Right renal cortex interstitium (tissue), 3 donors: ENCODE data around the gene NASP. TPM values are rescaled to one million over a fixed set of nuclear protein-coding genes. Genes with fewer than 3 reads are reported as not detected.

ENCODE experiments used
- DNase-seq, 3 donors: peaks; one replicate each; pipeline ENCODE4 v3.0.0-alpha.2; 2013; ENCODE audit warnings: low read depth in 3 of 3, low spot score in 2 of 3
- polyA plus RNA-seq, 3 donors: library from polyadenylated mRNA; unstranded; fragments of 120-200 nt; gene quantifications; one replicate each; pipeline ENCODE4 v1.2.1, GENCODE V29; 2013; ENCODE audit not compliant: insufficient read length in 3 of 3

NASP gene
- polyA plus RNA-seq, 3 donors = 288 to 358 (median 311) TPM

DNA sequence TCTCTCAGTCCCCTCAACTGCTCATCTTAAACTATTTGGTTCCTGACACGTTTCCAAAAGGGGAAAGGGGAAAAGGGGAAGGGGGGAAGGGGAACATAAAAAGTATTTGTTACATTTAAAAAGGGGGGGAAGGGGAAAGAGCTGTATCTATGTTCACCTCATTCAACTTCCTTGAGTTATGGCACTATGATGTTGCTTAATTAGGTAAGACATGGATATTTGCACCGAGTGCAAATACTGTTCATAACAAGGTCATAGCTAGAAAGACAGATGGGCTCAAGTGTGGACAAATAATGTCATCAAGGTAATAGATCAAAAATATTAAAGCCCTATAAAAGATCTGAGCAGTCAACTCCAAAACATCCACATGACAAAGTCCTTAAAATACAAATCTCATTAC is 76.5 kb downstream of the NASP start:
- DNase-seq = no peak

DNA sequence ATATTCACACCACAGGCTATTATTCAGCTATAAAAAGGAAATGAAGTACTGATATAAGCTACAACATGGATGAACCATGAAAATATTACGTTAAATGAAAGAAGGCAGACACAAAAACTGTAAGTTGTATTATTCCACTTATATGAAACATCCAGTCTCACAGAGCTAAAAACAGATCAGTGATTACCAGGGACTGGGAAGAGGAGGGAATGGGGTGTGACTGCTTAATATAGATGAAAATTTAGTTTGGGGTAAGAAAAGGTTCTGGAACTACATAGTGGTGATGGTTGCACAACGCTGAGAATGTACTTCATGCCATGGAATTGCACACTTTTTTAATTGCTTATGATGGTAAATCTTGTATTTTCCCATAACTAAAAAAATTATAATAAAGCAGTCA is 83.0 kb downstream of the NASP start:
- DNase-seq = no peak

DNA sequence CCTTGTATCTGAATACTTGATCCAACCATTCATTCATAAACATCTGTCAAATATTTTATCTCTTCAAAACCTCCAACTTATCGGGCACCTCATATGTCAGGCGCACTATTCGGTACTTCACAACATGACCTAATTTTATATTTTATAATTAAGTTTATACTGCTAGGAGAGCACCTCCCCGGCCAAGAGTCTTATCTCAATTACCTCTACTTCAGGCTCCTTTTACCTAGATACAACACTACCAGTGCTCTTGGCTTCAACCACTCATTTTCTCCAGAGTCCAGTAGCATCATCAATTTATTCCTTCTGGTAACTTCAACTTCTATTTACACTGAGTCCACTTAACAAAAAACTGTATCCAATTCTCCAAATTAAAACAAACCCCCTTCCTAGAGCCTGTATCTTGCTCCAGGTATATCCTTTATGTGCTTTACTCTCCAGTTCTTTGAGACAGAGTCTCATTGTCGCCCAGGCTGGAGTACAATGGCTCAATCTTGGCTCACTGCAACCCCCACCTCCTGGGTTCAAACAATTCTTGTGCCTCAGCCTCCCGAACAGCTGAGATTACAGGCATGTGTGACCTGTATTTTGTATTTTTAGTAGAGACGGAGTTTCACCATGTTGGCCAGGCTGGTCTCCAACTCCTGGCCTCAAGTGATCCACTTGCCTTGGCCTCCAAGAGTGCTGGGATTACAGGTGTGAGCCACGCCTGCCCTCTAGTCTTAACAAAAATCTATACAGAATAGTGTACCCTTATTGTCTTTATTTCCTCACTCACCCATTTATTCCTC is 83.7 kb downstream of the NASP start:
- no peak for DNase-seq

Other genes starting within 250 kb of the NASP start
- 10 to 100 TPM; 13.2 to 15.1 (median 14.9) TPM for gene TOE1, start 243.9 kb upstream of the NASP start, polyA plus RNA-seq
- 10 to 100 TPM; 22.0 to 24.3 (median 23.8) TPM for gene MUTYH, start 243.6 kb upstream of the NASP start, polyA plus RNA-seq
- 1 to 10 TPM; 6.1 to 7.8 (median 6.5) TPM for gene TESK2, start 92.9 kb upstream of the NASP start, polyA plus RNA-seq
- gene CCDC163, start 84.0 kb upstream of the NASP start, polyA plus RNA-seq = 1 to 10 TPM; 1.3 to 1.6 (median 1.4) TPM
- gene MMACHC, start 83.7 kb upstream of the NASP start, polyA plus RNA-seq = 10 to 100 TPM; 12.2 to 13.7 (median 13.1) TPM
- gene PRDX1, start 62.2 kb upstream of the NASP start, polyA plus RNA-seq = 100 to 1,000 TPM; 355 to 403 (median 387) TPM
- gene AKR1A1, start 33.2 kb upstream of the NASP start, polyA plus RNA-seq = 100 to 1,000 TPM; 287 to 310 (median 292) TPM
- 1 to 10 TPM in 2 of 3 donors, under 1 TPM in 1; 0.97 to 2.2 (median 1.9) TPM for gene CCDC17, start 40.0 kb downstream of the NASP start, polyA plus RNA-seq
- 100 to 1,000 TPM; 110 to 117 (median 115) TPM for gene GPBP1L1, start 102.5 kb downstream of the NASP start, polyA plus RNA-seq
- 10 to 100 TPM; 57.7 to 63.2 (median 63.2) TPM for gene TMEM69, start 104.1 kb downstream of the NASP start, polyA plus RNA-seq
- 10 to 100 TPM; 27.2 to 30.2 (median 29.8) TPM for gene IPP, start 166.6 kb downstream of the NASP start, polyA plus RNA-seq
- gene MAST2, start 219.6 kb downstream of the NASP start, polyA plus RNA-seq = 10 to 100 TPM; 25.4 to 31.4 (median 28.9) TPM